ENCODE data around the gene TP53TG5. TPM values are rescaled to one million over a fixed set of nuclear protein-coding genes. Genes with fewer than 3 reads are reported as not detected.

Gene TP53TG5
- polyA plus RNA-seq, 1 donor (not counting 4 experiments of a cell fraction or from before 2014, with no cell fraction given) = not detected

DNA sequence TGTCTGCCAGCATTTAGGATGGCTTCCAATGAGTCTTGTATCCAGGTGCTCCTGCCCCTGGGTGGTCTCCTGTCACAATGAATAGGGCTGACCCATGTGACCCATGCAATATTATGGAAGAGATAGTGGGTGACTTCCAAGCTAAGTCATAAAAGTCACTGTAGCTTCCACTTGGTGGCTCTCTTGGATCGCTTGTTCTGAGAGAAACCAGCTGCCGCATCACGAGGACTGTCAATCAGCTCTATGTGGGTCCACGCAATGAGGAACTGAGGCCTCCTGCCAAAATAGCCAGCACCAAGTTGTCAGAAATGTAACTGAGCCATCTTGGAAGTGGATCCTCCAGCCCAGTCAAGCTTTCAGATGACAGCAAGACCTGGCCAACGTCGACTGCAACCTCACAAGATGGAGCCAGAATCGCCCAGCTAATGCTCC, 55.2 kb downstream of the TP53TG5 start:
- H3K4me3 ChIP-seq (ENCODE audit: control insufficient read depth in 2 of 3, extremely low read depth in 1 of 3, insufficient read depth in 2 of 3, low read depth in 1 of 3, low read length in 3 of 3) = no peak overlapping the region
- no peak overlapping the region for H3K4me2 ChIP-seq (ENCODE audit: control insufficient read depth, extremely low read depth, insufficient read depth, low read depth, low read length)
- FAIRE-seq (no peak), DNase-seq (ENCODE audit: low read depth, low spot score) (no peak)
- H3K9me3 ChIP-seq (ENCODE audit: control insufficient read depth, low read depth, low read length) = no peaks in the 10 kb centered on the region
- H3K27ac ChIP-seq (ENCODE audit: control insufficient read depth, insufficient read depth, low read length) = no peak overlapping the region
- H3K79me2 ChIP-seq (ENCODE audit: control insufficient read depth, insufficient read depth, low read length) = no peaks in the 10 kb centered on the region
- peaks cover 7% of the 10 kb centered on the region for H3K4me1 ChIP-seq (ENCODE audit: control insufficient read depth, extremely low read depth, insufficient read depth, low read length)
- TF ChIP-seq, protein P1, sequence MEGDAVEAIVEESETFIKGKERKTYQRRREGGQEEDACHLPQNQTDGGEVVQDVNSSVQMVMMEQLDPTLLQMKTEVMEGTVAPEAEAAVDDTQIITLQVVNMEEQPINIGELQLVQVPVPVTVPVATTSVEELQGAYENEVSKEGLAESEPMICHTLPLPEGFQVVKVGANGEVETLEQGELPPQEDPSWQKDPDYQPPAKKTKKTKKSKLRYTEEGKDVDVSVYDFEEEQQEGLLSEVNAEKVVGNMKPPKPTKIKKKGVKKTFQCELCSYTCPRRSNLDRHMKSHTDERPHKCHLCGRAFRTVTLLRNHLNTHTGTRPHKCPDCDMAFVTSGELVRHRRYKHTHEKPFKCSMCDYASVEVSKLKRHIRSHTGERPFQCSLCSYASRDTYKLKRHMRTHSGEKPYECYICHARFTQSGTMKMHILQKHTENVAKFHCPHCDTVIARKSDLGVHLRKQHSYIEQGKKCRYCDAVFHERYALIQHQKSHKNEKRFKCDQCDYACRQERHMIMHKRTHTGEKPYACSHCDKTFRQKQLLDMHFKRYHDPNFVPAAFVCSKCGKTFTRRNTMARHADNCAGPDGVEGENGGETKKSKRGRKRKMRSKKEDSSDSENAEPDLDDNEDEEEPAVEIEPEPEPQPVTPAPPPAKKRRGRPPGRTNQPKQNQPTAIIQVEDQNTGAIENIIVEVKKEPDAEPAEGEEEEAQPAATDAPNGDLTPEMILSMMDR (optimal IDR thresholded peaks at IDR 0.05 in 1 of 3, IDR thresholded peaks at IDR 0.05 in 1 of 3, conservative IDR thresholded peaks at IDR 0.05 in 1 of 3; ENCODE audit: extremely low read depth in 1 of 3, insufficient read depth in 2 of 3, low read length in 3 of 3) = peak in 1 of 3 experiments; percentile 47
- no peak for TF ChIP-seq EZH2 (IDR thresholded peaks at IDR 0.05; ENCODE audit: low read length)
- no peaks in the 10 kb centered on the region for H3K27me3 ChIP-seq (ENCODE audit: control insufficient read depth, extremely low read depth, insufficient read depth, low read length)
- no peaks in the 10 kb centered on the region for H3K9me1 ChIP-seq (ENCODE audit: control insufficient read depth, extremely low read depth, insufficient read depth, low read length)
- H3K9ac ChIP-seq (ENCODE audit: control insufficient read depth, extremely low read depth, insufficient read depth, low read length) = no peak overlapping the region
- H3K36me3 ChIP-seq (ENCODE audit: control insufficient read depth in 2 of 2, extremely low read depth in 1 of 2, insufficient read depth in 2 of 2, low read length in 2 of 2) = peaks cover 12 to 15% of the 10 kb centered on the region in 2 experiments
- H2AFZ ChIP-seq (ENCODE audit: control insufficient read depth, low read length) = no peak overlapping the region
- dilution Hi-C loops (cut with MboI; ENCODE audit: extremely low pct_ligation_motif_present, low sequenced_read_pairs) = no loop called here
- peaks cover 2% of the 10 kb centered on the region for H4K20me1 ChIP-seq (ENCODE audit: control insufficient read depth, extremely low read depth, insufficient read depth, low read length)

Small RNAs within 50 kb of the gene (small RNA-seq; reads per million reads assigned to genes)
- 0 to 0.07 (median 0) reads per million in 3 experiments for gene MIR6812 (ENCODE audit: insufficient read length in 3 of 3, low read depth in 3 of 3, low replicate concordance in 1 of 3)

Other genes starting within 250 kb of the TP53TG5 start
- 46.4 to 226 TPM (median 71.1 TPM) in 3 replicates for gene PI3, start 203.4 kb downstream of the TP53TG5 start, polyA plus RNA-seq
- gene SEMG1, start 171.3 kb downstream of the TP53TG5 start, polyA plus RNA-seq = not detected in 3 replicates
- not detected in 3 replicates for gene SEMG2, start 157.0 kb downstream of the TP53TG5 start, polyA plus RNA-seq
- gene SLPI, start 123.8 kb downstream of the TP53TG5 start, polyA plus RNA-seq = 203 to 395 TPM (median 262 TPM) in 3 replicates
- gene RBPJL, start 71.5 kb downstream of the TP53TG5 start, polyA plus RNA-seq = not detected in 3 replicates
- 0.08 TPM in 1 of 3 replicates, not detected in the others for gene MATN4, start 70.0 kb downstream of the TP53TG5 start, polyA plus RNA-seq
- gene SDC4, start 29.9 kb downstream of the TP53TG5 start, polyA plus RNA-seq = 114 to 206 TPM (median 140 TPM) in 3 replicates
- 16.8 to 29.8 TPM (median 22.0 TPM) in 3 replicates for gene SYS1, start 15.2 kb downstream of the TP53TG5 start, polyA plus RNA-seq
- gene DBNDD2, start 30.0 kb upstream of the TP53TG5 start, polyA plus RNA-seq = 33.8 to 42.3 TPM (median 37.4 TPM) in 3 replicates
- 25.9 to 37.6 TPM (median 26.5 TPM) in 3 replicates for gene PIGT, start 37.8 kb upstream of the TP53TG5 start, polyA plus RNA-seq
- 0.44 TPM in 1 of 3 replicates, not detected in the others for gene WFDC2, start 91.4 kb upstream of the TP53TG5 start, polyA plus RNA-seq
- not detected in 3 replicates for gene SPINT3, start 137.3 kb upstream of the TP53TG5 start, polyA plus RNA-seq
- gene WFDC6, start 161.2 kb upstream of the TP53TG5 start, polyA plus RNA-seq = not detected in 3 replicates
- gene EPPIN, start 169.1 kb upstream of the TP53TG5 start, polyA plus RNA-seq = not detected in 3 replicates
- not detected in 3 replicates for gene WFDC8, start 201.0 kb upstream of the TP53TG5 start, polyA plus RNA-seq

All from keratinocyte (primary cell).